HL-60/S4 treated with phorbol 12-myristate 13-acetate at 8.2 ng/mL for 4 days and 3 days (cell line): ENCODE measurements around the gene OMP.

ENCODE experiments used
- in situ Hi-C: fragments of 300-500 bp; cut with MboI; formaldehyde crosslinking; loops from 2 replicates; pipeline ENCODE4 v1.15.0; 2022; ENCODE audit warnings: low sequenced_read_pairs

OMP gene

GRCh38 chr11:77068457-77069335, 33.9 kb upstream of the OMP start:
- in situ Hi-C loops = no loop called here

- in situ Hi-C loops = no loop called here
Measured at GRCh38 chr11:77069336-77069968, 33.2 kb upstream of the OMP start.

- in situ Hi-C loops = no loop called here
Measured at GRCh38 chr11:77069969-77070582, 32.6 kb upstream of the OMP start.

GRCh38 chr11:77071077-77071476, 31.6 kb upstream of the OMP start:
- in situ Hi-C loops = no loop called here

GRCh38 chr11:77071671-77072605, 30.7 kb upstream of the OMP start:
- in situ Hi-C loops = no loop called here

GRCh38 chr11:77072851-77073327, 29.8 kb upstream of the OMP start:
- in situ Hi-C loops = no loop called here

GRCh38 chr11:77073328-77074001, 29.2 kb upstream of the OMP start:
- in situ Hi-C loops = no loop called here

GRCh38 chr11:77074205-77074604, 28.4 kb upstream of the OMP start:
- in situ Hi-C loops = no loop called here

- in situ Hi-C loops = no loop called here
Measured at GRCh38 chr11:77074626-77075221, 27.9 kb upstream of the OMP start.

GRCh38 chr11:77075425-77075905, 27.2 kb upstream of the OMP start:
- in situ Hi-C loops = no loop called here

GRCh38 chr11:77079666-77080065, 23.0 kb upstream of the OMP start:
- in situ Hi-C loops = no loop called here

GRCh38 chr11:77080643-77081210, 21.9 kb upstream of the OMP start:
- in situ Hi-C loops = no loop called here

- in situ Hi-C loops = no loop called here
Measured at GRCh38 chr11:77081381-77081851, 21.2 kb upstream of the OMP start.

- in situ Hi-C loops = no loop called here
Measured at GRCh38 chr11:77081976-77082836, 20.4 kb upstream of the OMP start.

- in situ Hi-C loops = no loop called here
Measured at GRCh38 chr11:77082838-77083565, 19.6 kb upstream of the OMP start.

GRCh38 chr11:77083566-77084245, 18.9 kb upstream of the OMP start:
- in situ Hi-C loops = no loop called here
